Mesothelial cell of epicardium (in vitro differentiated cells): ENCODE results near the gene WDR7. TPM values are rescaled to one million over a fixed set of nuclear protein-coding genes. Genes with fewer than 3 reads are reported as not detected.

Experiments
- DNase-seq, 2 experiments: peaks; one replicate each; pipeline ENCODE4 v3.0.0; 2021; ENCODE audit warnings: low spot score in 2 of 2; ENCODE audit not compliant: unreplicated experiment in 2 of 2
- H3K27ac Mint-ChIP-seq: 2 replicates; pipeline ENCODE4 v1.8.0; 2021; ENCODE audit warnings: mixed read lengths
- H3K27me3 Mint-ChIP-seq: 2 replicates; pipeline ENCODE4 v1.8.0; 2021; ENCODE audit warnings: low read depth, mixed read lengths
- H3K36me3 Mint-ChIP-seq: 2 replicates; pipeline ENCODE4 v1.8.0; 2021; ENCODE audit warnings: mixed read lengths
- H3K4me1 Mint-ChIP-seq: 2 replicates; pipeline ENCODE4 v1.8.0; 2021; ENCODE audit warnings: mixed read lengths
- H3K4me3 Mint-ChIP-seq: 2 replicates; pipeline ENCODE4 v1.8.0; 2021; ENCODE audit warnings: mild to moderate bottlenecking, moderate library complexity, mixed read lengths
- H3K9me3 Mint-ChIP-seq: 2 replicates; pipeline ENCODE4 v1.8.0; 2021; ENCODE audit warnings: mixed read lengths
- total RNA-seq: library from RNA; stranded (reverse); gene quantifications from 3 replicates; pipeline ENCODE4 v1.2.1, GENCODE V29; 2021
- TF ChIP-seq, protein P1 (sequence below): fragments of 200-600 bp; sonication (generic); IDR thresholded peaks from one replicate; pipeline ENCODE4 v1.5.0; 2021; ENCODE audit warnings: antibody characterized with exemption; ENCODE audit not compliant: unreplicated experiment

The WDR7 gene
- total RNA-seq, 1 donor from 2014 or later, result 28.0 TPM

- Mint-ChIP-seq H3K4me1 (no peaks in the 10 kb centered on the region), H3K9me3 (no peaks in the 10 kb centered on the region)
These were observed 408.2 kb downstream of the WDR7 start for GRCh38 chr18:57059366-57059765.

DNA sequence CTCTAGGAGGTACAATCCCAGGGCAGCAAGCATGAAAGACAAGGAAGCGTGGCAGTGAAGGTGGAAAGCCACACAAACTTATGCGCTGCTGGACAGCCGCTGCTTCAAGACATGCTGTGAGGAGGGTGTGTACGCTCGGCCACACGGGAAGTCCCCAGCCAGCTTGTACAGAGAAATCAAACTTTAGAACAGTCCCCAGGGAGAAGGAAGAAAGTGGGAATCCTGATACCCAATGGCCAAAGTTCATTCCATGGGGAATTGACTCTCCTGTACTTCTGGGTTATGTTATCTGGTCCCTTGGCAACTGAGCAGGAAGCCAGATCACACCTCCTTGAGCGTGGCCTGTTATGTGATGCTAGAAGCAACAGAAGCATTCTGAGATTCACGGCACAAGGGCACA, 409.7 kb downstream of the WDR7 start:
- no peak overlapping the region for H3K4me3 Mint-ChIP-seq
- H3K9me3 Mint-ChIP-seq, result no peaks in the 10 kb centered on the region
- TF ChIP-seq, protein P1, sequence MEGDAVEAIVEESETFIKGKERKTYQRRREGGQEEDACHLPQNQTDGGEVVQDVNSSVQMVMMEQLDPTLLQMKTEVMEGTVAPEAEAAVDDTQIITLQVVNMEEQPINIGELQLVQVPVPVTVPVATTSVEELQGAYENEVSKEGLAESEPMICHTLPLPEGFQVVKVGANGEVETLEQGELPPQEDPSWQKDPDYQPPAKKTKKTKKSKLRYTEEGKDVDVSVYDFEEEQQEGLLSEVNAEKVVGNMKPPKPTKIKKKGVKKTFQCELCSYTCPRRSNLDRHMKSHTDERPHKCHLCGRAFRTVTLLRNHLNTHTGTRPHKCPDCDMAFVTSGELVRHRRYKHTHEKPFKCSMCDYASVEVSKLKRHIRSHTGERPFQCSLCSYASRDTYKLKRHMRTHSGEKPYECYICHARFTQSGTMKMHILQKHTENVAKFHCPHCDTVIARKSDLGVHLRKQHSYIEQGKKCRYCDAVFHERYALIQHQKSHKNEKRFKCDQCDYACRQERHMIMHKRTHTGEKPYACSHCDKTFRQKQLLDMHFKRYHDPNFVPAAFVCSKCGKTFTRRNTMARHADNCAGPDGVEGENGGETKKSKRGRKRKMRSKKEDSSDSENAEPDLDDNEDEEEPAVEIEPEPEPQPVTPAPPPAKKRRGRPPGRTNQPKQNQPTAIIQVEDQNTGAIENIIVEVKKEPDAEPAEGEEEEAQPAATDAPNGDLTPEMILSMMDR, result no peak
- H3K27ac Mint-ChIP-seq, result no peak overlapping the region
- H3K36me3 Mint-ChIP-seq, result no peaks in the 10 kb centered on the region
- DNase-seq, result no peak
- H3K4me1 Mint-ChIP-seq, result no peaks in the 10 kb centered on the region
- H3K27me3 Mint-ChIP-seq, result peaks cover 37% of the 10 kb centered on the region

More at GRCh38 chr18:57059366-57059765, 408.2 kb downstream of the WDR7 start:
- no peak for DNase-seq
- no peak overlapping the region for H3K27ac Mint-ChIP-seq
- TF ChIP-seq, protein P1, result no peak
- H3K4me3 Mint-ChIP-seq, result no peak overlapping the region
- no peaks in the 10 kb centered on the region for H3K36me3 Mint-ChIP-seq
- H3K27me3 Mint-ChIP-seq, result peaks cover 38% of the 10 kb centered on the region

DNA sequence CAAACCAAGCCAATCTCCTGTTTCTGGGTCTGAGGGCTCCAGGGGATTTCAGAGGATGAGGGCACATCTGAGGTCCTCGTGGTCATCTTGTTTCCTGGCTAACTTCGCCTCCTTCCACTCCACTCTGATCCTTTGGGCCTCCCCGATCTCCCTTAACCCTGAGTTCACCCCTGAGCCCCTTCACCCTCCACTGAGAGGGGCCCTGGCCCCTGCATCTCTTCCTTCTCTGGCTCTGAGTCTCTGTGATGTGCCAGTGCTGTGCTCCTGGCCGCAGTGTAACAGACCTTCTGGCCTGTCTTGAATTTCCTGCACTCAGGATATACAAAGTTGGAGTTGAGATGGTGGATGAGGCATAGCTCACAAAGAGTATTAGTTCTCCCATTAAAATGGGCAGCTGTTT, 411.0 kb downstream of the WDR7 start:
- no peaks in the 10 kb centered on the region for H3K9me3 Mint-ChIP-seq
- no peak overlapping the region for H3K4me3 Mint-ChIP-seq
- TF ChIP-seq, protein P1, result no peak
- peaks cover 28% of the 10 kb centered on the region for H3K27me3 Mint-ChIP-seq
- no peak for DNase-seq
- H3K27ac Mint-ChIP-seq, result no peak overlapping the region
- no peaks in the 10 kb centered on the region for H3K36me3 Mint-ChIP-seq
- no peaks in the 10 kb centered on the region for H3K4me1 Mint-ChIP-seq

DNA sequence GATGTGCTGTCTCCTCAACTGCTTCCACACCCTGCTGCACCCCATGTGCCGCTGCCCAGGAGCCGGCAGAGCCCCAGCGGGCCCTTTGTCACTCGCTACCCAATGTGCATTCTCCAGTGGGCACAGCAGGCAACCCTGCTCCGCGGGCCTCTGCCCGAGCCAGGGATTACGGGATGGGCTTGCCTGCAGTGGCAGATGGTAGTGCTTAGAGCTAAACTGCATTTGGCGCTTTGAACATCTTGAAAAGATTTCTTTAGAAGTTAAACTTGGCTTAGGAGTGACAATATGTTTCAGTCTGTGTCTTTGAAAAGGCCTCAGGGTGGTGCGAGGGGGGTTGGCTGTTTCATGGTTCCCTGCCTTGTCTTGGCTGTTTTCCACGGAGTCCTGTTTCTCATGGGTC, 411.7 kb downstream of the WDR7 start:
- no peaks in the 10 kb centered on the region for H3K36me3 Mint-ChIP-seq
- H3K27me3 Mint-ChIP-seq, result peaks cover 27% of the 10 kb centered on the region
- H3K4me1 Mint-ChIP-seq, result no peaks in the 10 kb centered on the region
- TF ChIP-seq, protein P1, result no peak
- DNase-seq, result no peak
- no peak overlapping the region for H3K27ac Mint-ChIP-seq
- no peak overlapping the region for H3K4me3 Mint-ChIP-seq
- no peaks in the 10 kb centered on the region for H3K9me3 Mint-ChIP-seq

GRCh38 chr18:57063601-57064103, 412.5 kb downstream of the WDR7 start:
- no peak for DNase-seq
- H3K9me3 Mint-ChIP-seq, result no peaks in the 10 kb centered on the region
- no peak overlapping the region for H3K4me3 Mint-ChIP-seq
- no peaks in the 10 kb centered on the region for H3K36me3 Mint-ChIP-seq
- TF ChIP-seq, protein P1, result no peak
- peaks cover 20% of the 10 kb centered on the region for H3K27me3 Mint-ChIP-seq
- no peaks in the 10 kb centered on the region for H3K4me1 Mint-ChIP-seq
- no peak overlapping the region for H3K27ac Mint-ChIP-seq
